Measurements from ENCODE around the gene YBX2. TPM values are rescaled to one million over a fixed set of nuclear protein-coding genes. Genes with fewer than 3 reads are reported as not detected.

YBX2 gene
- total and polyA plus RNA-seq, 2 donors (not counting 3 experiments of a cell fraction or from before 2014, with no cell fraction given), result 0.15 to 0.31 TPM

DNA sequence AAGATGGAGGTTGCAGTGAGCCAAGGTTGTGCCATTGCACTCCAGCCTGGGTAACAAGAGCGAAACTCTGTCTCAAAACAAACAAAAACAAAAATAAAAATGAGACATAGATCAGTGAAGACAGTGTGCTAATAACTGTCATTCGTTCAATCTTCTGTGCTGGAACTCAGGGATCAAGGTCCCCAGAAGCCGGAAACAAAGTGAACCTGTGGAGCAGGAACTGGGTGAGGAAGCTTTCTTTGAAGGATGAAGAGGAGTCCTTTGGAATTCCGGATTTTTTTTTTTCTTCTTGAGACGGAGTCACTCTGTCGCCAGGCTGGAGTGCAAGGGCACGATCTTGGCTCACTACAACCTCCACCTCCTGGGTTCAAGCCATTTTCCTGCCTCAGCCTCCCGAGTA is 15.0 kb downstream of the YBX2 start:
- Histone ChIP-seq H3K9me3 (replicated peaks; ENCODE audit: control insufficient read depth, insufficient read depth, low read length) (no peaks in the 10 kb centered on the region), H3K4me3 (replicated peaks in 1 of 3; ENCODE audit: insufficient read depth in 1 of 3, low read depth in 1 of 3, low read length in 3 of 3) (no peak overlapping the region), H3K27me3 (ENCODE audit: control insufficient read depth in 2 of 2, insufficient read depth in 2 of 2, low read length in 2 of 2) (peaks cover 4 to 5% of the 10 kb centered on the region in 2 experiments), H3K4me2 (ENCODE audit: insufficient read depth, low read length) (no peak overlapping the region), H3K9me1 (replicated peaks; ENCODE audit: control insufficient read depth, extremely low read depth, insufficient read depth, low read length) (no peaks in the 10 kb centered on the region), H2AFZ (ENCODE audit: low read depth, low read length) (no peak overlapping the region), H4K20me1 (replicated peaks; ENCODE audit: control insufficient read depth, extremely low read depth, insufficient read depth, low read length) (no peaks in the 10 kb centered on the region), H3K4me1 (ENCODE audit: control insufficient read depth, extremely low read depth, insufficient read depth, low read length) (peaks cover 9% of the 10 kb centered on the region), H3K36me3 (ENCODE audit: control insufficient read depth in 2 of 2, extremely low read depth in 1 of 2, insufficient read depth in 2 of 2, low read length in 2 of 2) (no peaks in the 10 kb centered on the region), H3K79me2 (ENCODE audit: control insufficient read depth, insufficient read depth, low read length) (no peaks in the 10 kb centered on the region), H3K27ac (ENCODE audit: insufficient read depth, low read depth, low read length) (no peak overlapping the region), H3K9ac (replicated peaks; ENCODE audit: extremely low read depth, insufficient read depth, low read length) (no peak overlapping the region)
- no peak for FAIRE-seq
- no peak for DNase-seq (ENCODE audit: low read depth, low spot score)
- intact Hi-C loops (cut with micrococcal nuclease), result no loop called here
- CTCF ChIA-PET, result interaction anchor here (2.7 kb wide), 1 partner anchor 17 kb away, joined by 15 read pairs; no protein-coding TSS in a partner anchor
- BruUV-seq (replicated peaks), result no TSS peak
- POLR2A ChIA-PET, result no interaction called here
- dilution Hi-C loops (cut with MboI; ENCODE audit: extremely low pct_ligation_motif_present, low sequenced_read_pairs), result no loop called here
- TF ChIP-seq FOS (IDR thresholded peaks at IDR 0.05; ENCODE audit: borderline replicate concordance, insufficient read depth, low read length), result no peak
- TF ChIP-seq, protein P1, sequence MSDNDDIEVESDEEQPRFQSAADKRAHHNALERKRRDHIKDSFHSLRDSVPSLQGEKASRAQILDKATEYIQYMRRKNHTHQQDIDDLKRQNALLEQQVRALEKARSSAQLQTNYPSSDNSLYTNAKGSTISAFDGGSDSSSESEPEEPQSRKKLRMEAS (IDR thresholded peaks at IDR 0.05; ENCODE audit: insufficient read depth, insufficient read length), result no peak
- TF ChIP-seq, protein P2, sequence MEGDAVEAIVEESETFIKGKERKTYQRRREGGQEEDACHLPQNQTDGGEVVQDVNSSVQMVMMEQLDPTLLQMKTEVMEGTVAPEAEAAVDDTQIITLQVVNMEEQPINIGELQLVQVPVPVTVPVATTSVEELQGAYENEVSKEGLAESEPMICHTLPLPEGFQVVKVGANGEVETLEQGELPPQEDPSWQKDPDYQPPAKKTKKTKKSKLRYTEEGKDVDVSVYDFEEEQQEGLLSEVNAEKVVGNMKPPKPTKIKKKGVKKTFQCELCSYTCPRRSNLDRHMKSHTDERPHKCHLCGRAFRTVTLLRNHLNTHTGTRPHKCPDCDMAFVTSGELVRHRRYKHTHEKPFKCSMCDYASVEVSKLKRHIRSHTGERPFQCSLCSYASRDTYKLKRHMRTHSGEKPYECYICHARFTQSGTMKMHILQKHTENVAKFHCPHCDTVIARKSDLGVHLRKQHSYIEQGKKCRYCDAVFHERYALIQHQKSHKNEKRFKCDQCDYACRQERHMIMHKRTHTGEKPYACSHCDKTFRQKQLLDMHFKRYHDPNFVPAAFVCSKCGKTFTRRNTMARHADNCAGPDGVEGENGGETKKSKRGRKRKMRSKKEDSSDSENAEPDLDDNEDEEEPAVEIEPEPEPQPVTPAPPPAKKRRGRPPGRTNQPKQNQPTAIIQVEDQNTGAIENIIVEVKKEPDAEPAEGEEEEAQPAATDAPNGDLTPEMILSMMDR (IDR thresholded peaks at IDR 0.05; ENCODE audit: extremely low read depth in 1 of 2, insufficient read depth in 1 of 2, low read depth in 1 of 2, low read length in 2 of 2), result no peak
- TF ChIP-seq POLR2A (IDR thresholded peaks at IDR 0.05; ENCODE audit: low read depth, low read length), result no peak
- no peak for TF ChIP-seq JUN (IDR thresholded peaks at IDR 0.05; ENCODE audit: borderline replicate concordance, insufficient read depth, insufficient read length, low read depth)
- no peak for TF ChIP-seq MYC (IDR thresholded peaks at IDR 0.05; ENCODE audit: low read depth, low read length)
- TF ChIP-seq EZH2 (IDR thresholded peaks at IDR 0.05; ENCODE audit: borderline replicate concordance, low read depth, low read length, severe bottlenecking), result no peak
- no peak for TF ChIP-seq GATA2 (IDR thresholded peaks at IDR 0.05; ENCODE audit: insufficient read depth, insufficient read length, low read depth, low read length)
- TF ChIP-seq POLR2AphosphoS5 (IDR thresholded peaks at IDR 0.05; ENCODE audit: insufficient read depth, low read depth, low read length), result no peak

All from endothelial cell of umbilical vein (primary cell).